Testis (tissue), 2 donors: ENCODE measurements around the gene KLK14.

Experiments used
- POLR2A ChIP-seq: fragments of 450-650 bp; IDR thresholded peaks from one replicate; pipeline ENCODE4 v1.6.1; 2017; ENCODE audit warnings: antibody characterized with exemption, mild to moderate bottlenecking, moderate library complexity
- TF ChIP-seq, protein P1 (sequence below), 3 experiments: fragments of 450-650 bp in 2 of 3; fragments of 200-600 bp in 1 of 3; sonication (generic) in 1 of 3; IDR thresholded peaks; one replicate each; pipeline ENCODE4 v1.5.1; 2016 to 2019; ENCODE audit warnings: antibody characterized with exemption in 3 of 3, mild to moderate bottlenecking in 2 of 3, moderate library complexity in 1 of 3

DNA sequence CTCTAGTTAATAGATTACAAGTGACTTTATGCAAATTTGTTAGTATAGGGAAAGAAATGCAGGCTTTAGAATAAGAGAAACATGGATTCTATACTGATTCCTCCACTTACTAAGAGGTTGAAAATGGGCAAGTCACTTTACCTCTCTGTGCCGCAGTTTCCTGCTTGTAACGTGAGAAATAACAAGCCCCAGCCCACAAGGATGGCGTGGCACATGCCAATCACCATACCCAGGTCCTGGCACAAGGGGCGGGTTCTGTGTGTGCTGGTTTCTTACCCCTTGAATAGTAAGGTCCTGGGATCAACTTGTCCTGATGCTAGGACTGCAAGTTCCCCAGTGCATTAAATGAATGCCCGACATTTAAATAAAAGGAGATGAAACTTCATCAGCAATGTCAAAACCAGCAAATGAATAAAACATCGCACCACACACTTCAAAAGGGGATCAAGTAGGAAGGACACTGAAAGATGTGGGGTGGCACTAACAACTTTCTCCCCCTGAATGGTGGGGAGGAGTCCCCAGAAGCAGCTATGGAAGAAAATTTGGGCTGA lies 34.1 kb upstream of the KLK14 start:
- TF ChIP-seq, protein P1, sequence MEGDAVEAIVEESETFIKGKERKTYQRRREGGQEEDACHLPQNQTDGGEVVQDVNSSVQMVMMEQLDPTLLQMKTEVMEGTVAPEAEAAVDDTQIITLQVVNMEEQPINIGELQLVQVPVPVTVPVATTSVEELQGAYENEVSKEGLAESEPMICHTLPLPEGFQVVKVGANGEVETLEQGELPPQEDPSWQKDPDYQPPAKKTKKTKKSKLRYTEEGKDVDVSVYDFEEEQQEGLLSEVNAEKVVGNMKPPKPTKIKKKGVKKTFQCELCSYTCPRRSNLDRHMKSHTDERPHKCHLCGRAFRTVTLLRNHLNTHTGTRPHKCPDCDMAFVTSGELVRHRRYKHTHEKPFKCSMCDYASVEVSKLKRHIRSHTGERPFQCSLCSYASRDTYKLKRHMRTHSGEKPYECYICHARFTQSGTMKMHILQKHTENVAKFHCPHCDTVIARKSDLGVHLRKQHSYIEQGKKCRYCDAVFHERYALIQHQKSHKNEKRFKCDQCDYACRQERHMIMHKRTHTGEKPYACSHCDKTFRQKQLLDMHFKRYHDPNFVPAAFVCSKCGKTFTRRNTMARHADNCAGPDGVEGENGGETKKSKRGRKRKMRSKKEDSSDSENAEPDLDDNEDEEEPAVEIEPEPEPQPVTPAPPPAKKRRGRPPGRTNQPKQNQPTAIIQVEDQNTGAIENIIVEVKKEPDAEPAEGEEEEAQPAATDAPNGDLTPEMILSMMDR (IDR thresholded peaks at IDR 0.05), result no peak
- TF ChIP-seq POLR2A, result no peak
